NCI-H1694 treated with DMSO at 0.1 percent for 48 hours (cell line): ENCODE results near the gene PDE10A.

Experiments used
- DNase-seq: peaks from one replicate; lab custom pipeline; 2025; lab: John Stamatoyannopoulos, UW

The PDE10A gene

GRCh38 chr6:165389534-165389933, 273.5 kb downstream of the PDE10A start:
- no peak for DNase-seq

DNA sequence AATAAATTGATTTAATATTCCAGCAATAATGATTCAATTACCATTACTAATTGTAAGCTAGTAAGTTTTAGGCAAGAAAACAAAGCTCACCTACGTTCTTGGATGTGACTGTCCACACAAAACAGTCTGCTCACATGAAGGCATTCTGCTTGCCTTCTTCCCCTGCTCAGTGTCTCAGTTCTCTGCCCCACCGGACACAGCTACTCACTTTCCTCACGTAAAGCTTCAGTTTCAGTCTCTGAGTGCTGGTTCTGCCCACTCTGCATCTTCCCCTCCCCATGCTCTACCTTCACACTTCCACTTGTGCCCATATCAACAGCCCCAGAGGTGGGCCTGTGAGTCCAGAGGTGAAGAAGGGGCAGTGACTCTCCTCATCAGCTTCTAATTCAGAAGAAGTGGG, 279.7 kb downstream of the PDE10A start:
- DNase-seq, result no peak

DNA sequence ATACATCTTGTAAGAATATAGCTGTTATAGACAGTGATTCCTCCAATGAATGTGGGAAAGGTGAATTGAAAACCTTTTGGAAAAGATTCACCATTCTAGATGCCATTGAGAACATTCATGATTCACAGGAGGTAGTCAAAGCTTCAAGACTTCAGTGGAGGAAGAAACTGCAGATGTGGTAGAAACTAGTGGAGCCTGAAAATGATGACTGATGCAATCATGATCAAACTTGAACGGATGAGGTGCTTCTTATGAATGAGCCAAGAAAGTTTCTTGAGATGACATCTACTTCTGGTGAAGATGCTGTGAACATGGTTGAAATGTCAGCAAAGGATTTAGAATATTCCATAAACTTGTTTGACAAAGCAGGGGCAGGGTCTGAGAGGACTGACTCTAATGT, 286.9 kb downstream of the PDE10A start:
- DNase-seq, result no peak

- DNase-seq, result no peak
Observed at GRCh38 chr6:165365371-165365770, 297.7 kb downstream of the PDE10A start.

DNA sequence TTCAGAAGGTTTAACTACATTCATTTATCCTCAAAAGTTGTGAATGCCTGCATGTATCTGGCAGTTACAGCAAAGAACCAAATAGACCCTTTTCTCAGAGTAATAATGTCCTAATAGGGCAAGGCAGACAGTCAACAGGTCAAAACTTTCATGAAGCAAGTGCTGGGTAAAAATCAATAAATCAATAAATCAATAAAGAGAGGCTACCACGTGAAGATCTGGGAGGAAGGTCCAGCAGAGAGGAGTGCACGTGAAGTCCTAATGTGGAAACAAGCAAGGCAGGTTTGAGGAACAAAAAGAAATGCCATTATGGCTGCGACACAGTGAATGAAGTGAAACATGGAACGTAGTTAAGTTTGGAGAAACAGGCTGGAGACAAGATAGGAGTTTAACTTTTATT, 317.3 kb downstream of the PDE10A start:
- no peak for DNase-seq

- DNase-seq, result no peak
Observed at GRCh38 chr6:165340532-165340931, 322.5 kb downstream of the PDE10A start.

DNA sequence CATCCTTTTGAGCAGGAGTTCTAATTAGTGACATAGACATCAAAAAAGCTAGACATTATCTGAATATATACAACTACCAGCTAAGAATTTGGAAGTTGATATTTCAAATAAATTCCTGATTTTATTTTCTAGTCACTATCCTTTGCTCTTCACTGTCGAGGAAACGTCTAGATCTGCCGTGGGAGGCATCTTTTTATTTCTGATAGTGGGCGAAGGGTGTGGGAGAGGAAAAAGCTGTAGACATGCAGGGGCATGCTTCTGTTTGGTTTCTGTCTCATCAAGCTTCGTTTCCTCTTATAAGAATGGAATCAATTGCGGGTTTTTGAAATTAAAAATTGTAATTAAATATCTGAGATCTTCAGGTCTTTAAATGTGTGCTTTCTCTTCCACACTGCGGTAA, 337.4 kb downstream of the PDE10A start:
- DNase-seq, result no peak

DNA sequence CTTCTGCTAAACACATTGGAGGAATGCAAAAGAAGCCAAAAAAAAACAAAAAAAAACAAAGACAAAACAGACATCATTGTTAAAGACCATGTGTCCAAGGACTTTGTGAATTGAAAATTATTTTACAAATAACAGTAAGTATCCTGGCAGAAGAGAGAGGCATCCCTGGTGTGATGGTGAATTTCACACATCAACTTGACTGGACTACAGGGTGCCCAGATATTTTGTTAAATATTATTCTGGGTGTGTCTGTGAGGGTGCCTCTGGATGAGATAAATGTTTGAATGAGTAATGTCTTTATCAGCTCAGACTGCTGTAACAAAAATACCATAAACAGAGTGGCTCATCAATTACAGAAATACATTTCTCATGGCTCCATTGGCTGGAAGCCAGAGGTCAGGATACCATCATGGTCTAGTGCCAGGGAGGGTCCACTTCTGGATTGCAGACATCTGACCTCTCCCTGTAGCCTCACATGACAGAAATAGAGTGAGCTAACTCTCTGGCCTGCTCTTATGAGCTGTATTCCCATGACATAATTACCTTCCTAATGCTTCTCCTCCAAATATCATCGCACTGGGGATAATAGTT, 341.4 kb downstream of the PDE10A start:
- no peak for DNase-seq

GRCh38 chr6:165321150-165321549, 341.9 kb downstream of the PDE10A start:
- DNase-seq, result no peak

GRCh38 chr6:165317723-165318122, 345.3 kb downstream of the PDE10A start:
- no peak for DNase-seq

- no peak for DNase-seq
Observed at GRCh38 chr6:165308926-165309731, 353.9 kb downstream of the PDE10A start, which contains the start of gene C6orf118. C6orf118 (minus strand) TSS chr6:165309605; CDS start chr6:165309586, 19 bp downstream.

- no peak for DNase-seq
Observed at GRCh38 chr6:165306955-165307354, 356.1 kb downstream of the PDE10A start.

- no peak for DNase-seq
Observed at GRCh38 chr6:165301372-165302246, 361.4 kb downstream of the PDE10A start.

DNA sequence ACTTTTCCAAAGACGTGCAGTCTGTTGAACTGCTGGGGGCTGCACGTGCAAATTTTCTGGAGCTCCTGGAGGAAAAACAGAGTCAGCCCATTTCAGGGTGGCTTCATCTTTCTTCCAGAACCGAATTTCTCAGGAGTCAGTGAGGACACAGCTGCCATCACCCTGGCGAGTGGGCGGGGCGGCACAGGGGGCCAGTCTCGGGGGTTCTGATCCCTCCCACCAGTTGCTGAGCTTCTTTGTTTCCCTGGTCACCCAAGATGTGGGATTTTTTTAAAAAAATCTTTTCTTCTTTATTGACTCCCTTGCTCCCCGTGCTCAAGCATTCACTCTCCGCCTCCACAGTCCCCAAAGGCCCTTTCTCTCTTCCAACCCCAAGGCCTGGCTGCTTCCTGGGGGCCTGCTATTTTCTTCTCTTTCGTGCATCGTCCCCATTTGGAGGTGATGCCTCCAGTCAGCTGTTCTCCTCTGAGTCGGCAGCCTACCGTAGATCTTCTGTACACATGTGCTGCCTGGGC, 362.6 kb downstream of the PDE10A start:
- DNase-seq, result no peak

GRCh38 chr6:165298875-165299274, 364.2 kb downstream of the PDE10A start:
- no peak for DNase-seq

- no peak for DNase-seq
Observed at GRCh38 chr6:165298402-165298801, 364.6 kb downstream of the PDE10A start.

- DNase-seq, result no peak
Observed at GRCh38 chr6:165292657-165293056, 370.4 kb downstream of the PDE10A start.
